Psoas muscle (tissue), 8 donors: ENCODE results near the gene SEMA4D. TPM values are rescaled to one million over a fixed set of nuclear protein-coding genes. Genes with fewer than 3 reads are reported as not detected.
A peak's percentile ranks its signal among the peaks of the same experiment; 100 is the strongest.

ENCODE experiments used
- ATAC-seq, 4 donors: fragments of 200-7000 bp; cut with Tn5 transposase; one replicate each; pipeline ENCODE4 v1.9.1; 2020; ENCODE audit warnings: moderate library complexity in 3 of 4, mild to moderate bottlenecking in 2 of 4
- DNase-seq, 2 donors: peaks; one replicate each; pipeline ENCODE4 v3.0.0-alpha.2; 2020
- H3K27ac ChIP-seq: fragments of 200-600 bp; one replicate; pipeline ENCODE4 v1.8.0; 2022
- H3K27me3 ChIP-seq, 3 donors: fragments of 200-600 bp in 1 of 3; one replicate each; pipeline versions ENCODE4 v1.6.1 to v1.8.0; 2013 to 2022; ENCODE audit warnings: low read length in 2 of 3, mild to moderate bottlenecking in 2 of 3, moderate library complexity in 1 of 3; ENCODE audit not compliant: insufficient read depth in 3 of 3
- H3K36me3 ChIP-seq, 2 donors: fragments of 200-600 bp in 1 of 2; one replicate each; pipeline versions ENCODE4 v1.6.1 to v1.8.0; 2013 to 2022; ENCODE audit warnings: low read depth in 1 of 2, mild to moderate bottlenecking in 1 of 2, moderate library complexity in 1 of 2; ENCODE audit not compliant: insufficient read depth in 1 of 2
- H3K4me1 ChIP-seq: fragments of 200-600 bp; one replicate; pipeline ENCODE4 v1.8.0; 2022
- H3K4me3 ChIP-seq: fragments of 200-600 bp; one replicate; pipeline ENCODE4 v1.8.0; 2022; ENCODE audit warnings: mild to moderate bottlenecking
- H3K9me3 ChIP-seq: fragments of 200-600 bp; one replicate; pipeline ENCODE4 v1.8.0; 2022
- CTCF ChIP-seq: fragments of 200-600 bp; IDR thresholded peaks from one replicate; pipeline ENCODE4 v1.8.0; 2022; ENCODE audit warnings: antibody characterized with exemption
- WGBS, 3 donors: extraction: QIAGEN DNeasy Blood & Tissue Kit; methylation state at CpG; one replicate each; pipeline versions ENCODE4 v1.1.6 to v1.1.7; 2013; 5-methylcytosine and 5-hydroxymethylcytosine counted together
- intact Hi-C, 2 donors: fragments of 100-400 bp; cut with DNase I; formaldehyde crosslinking; loops; one replicate each; pipeline versions ENCODE4 v1.11.0 to v1.14.2; 2022
- polyA plus RNA-seq, 3 donors: library from polyadenylated mRNA; stranded (reverse); fragments of 200-250 nt; gene quantifications; one replicate each; pipeline ENCODE4 v1.2.3, GENCODE V29; 2013
- total RNA-seq, 4 donors: library from RNA; stranded (reverse); fragmentation: NEBNext Ultra II Directional in 2 of 4; extraction: Animal tissue kit (Norgen Biotek cat#: 25700) in 2 of 4; gene quantifications; one replicate each; pipeline versions ENCODE4 v1.2.1 to v1.2.4, GENCODE V29; 2021 to 2023
- donor health status: healthy with polysubstance abuse.
- donor health status: DM: no; HTN: no; CAD: no; lungs with moderate emphysema.
- donor health status: Bipolar disorder and iron deficiency.
- donor health status: healthy.
- donor health status: DM: yes; HTN: yes; CAD: no.
- donor health status: DM: no; HTN: no; CAD: no.
- donor health status: DM: no; HTN: no; CAD: no.
- donor health status: DM: yes; HTN: yes; CAD: no.

SEMA4D gene
- total and polyA plus RNA-seq, 7 donors, result 9.3 to 111 (median 32.1) TPM

GRCh38 chr9:89313842-89314241, 184.1 kb downstream of the SEMA4D start:
- DNase-seq, result no peak
- Histone ChIP-seq H3K4me3 (no peak overlapping the region), H3K27ac (no peak overlapping the region), H3K36me3 (peaks cover 0 to 17% of the 10 kb centered on the region in 2 donors), H3K9me3 (no peaks in the 10 kb centered on the region), H3K4me1 (peaks cover 26% of the 10 kb centered on the region), H3K27me3 (no peaks in the 10 kb centered on the region)
- ATAC-seq, result no peak
- TF ChIP-seq CTCF, result no peak
- 70 to 80% (median 77%) methylated on average over 1 of the region's 1 CpG for WGBS, 3 donors
- intact Hi-C loops, result loop anchor here in 1 of 2 donors (5.0 kb wide), 1 partner anchor 793 kb away; no protein-coding TSS in a partner anchor

- intact Hi-C loops, result loop anchor here in 1 of 2 donors (5.0 kb wide), 1 partner anchor 795 kb away; no protein-coding TSS in a partner anchor
- WGBS, 3 donors, result 3 to 6% (median 4%) methylated on average over 8 of the region's 8 CpGs
Observed at GRCh38 chr9:89312222-89312571, 185.7 kb downstream of the SEMA4D start.

GRCh38 chr9:89311346-89312221, 186.3 kb downstream of the SEMA4D start:
- no peak for DNase-seq
- 0 to 1% (median 1%) methylated on average over 53 to 54 of the region's 54 CpGs for WGBS, 3 donors
- Histone ChIP-seq H3K4me3 (peak overlapping the region; percentile 76), H3K4me1 (peaks cover 22% of the 10 kb centered on the region), H3K27ac (peak overlapping the region; percentile 100), H3K9me3 (no peaks in the 10 kb centered on the region), H3K27me3 (no peaks in the 10 kb centered on the region), H3K36me3 (peaks cover 0 to 32% of the 10 kb centered on the region in 2 donors)
- peak in 1 of 4 donors; percentile 1 for ATAC-seq
- intact Hi-C loops, result loop anchor here in 1 of 2 donors (5.0 kb wide), 1 partner anchor 796 kb away; no protein-coding TSS in a partner anchor
- no peak for TF ChIP-seq CTCF

More at GRCh38 chr9:89312222-89312571, 185.7 kb downstream of the SEMA4D start:
- Histone ChIP-seq H3K4me3 (peak overlapping the region; percentile 76), H3K36me3 (peaks cover 0 to 31% of the 10 kb centered on the region in 2 donors), H3K27ac (no peak overlapping the region), H3K4me1 (peaks cover 22% of the 10 kb centered on the region), H3K27me3 (no peaks in the 10 kb centered on the region), H3K9me3 (no peaks in the 10 kb centered on the region)
- no peak for DNase-seq
- no peak for TF ChIP-seq CTCF
- ATAC-seq, result no peak

Other genes starting within 250 kb of the SEMA4D start
- 10 to 100 TPM in 2 of 4 donors, 1 to 10 TPM in 2; 3.6 to 14.4 (median 10.6) TPM for gene CKS2, start 186.9 kb downstream of the SEMA4D start, total RNA-seq
- 100 to 1,000 TPM in 1 of 3 donors, 10 to 100 TPM in 2; 25.6 to 170 (median 68.3) TPM for gene CKS2, start 186.9 kb downstream of the SEMA4D start, polyA plus RNA-seq
- gene SECISBP2, start 179.6 kb downstream of the SEMA4D start, total RNA-seq, result 10 to 100 TPM; 26.2 to 49.0 (median 38.6) TPM
- gene SECISBP2, start 179.6 kb downstream of the SEMA4D start, polyA plus RNA-seq, result 10 to 100 TPM; 31.9 to 80.8 (median 45.4) TPM
- gene GADD45G, start 106.9 kb upstream of the SEMA4D start, total RNA-seq, result 100 to 1,000 TPM in 1 of 4 donors, 10 to 100 TPM in 2, 1 to 10 TPM in 1; 2.4 to 185 (median 13.8) TPM
- gene GADD45G, start 106.9 kb upstream of the SEMA4D start, polyA plus RNA-seq, result 100 to 1,000 TPM in 2 of 3 donors, 10 to 100 TPM in 1; 30.7 to 288 (median 189) TPM